HG02870 (cell line): ENCODE measurements around the gene WNT3.

Source experiments
- ATAC-seq: cut with Tn5 transposase; IDR thresholded peaks from one replicate; pipeline ENCODE4 v1.9.1; 2021; ENCODE audit warnings: mild to moderate bottlenecking, moderate library complexity; ENCODE audit not compliant: unreplicated experiment

The WNT3 gene

DNA sequence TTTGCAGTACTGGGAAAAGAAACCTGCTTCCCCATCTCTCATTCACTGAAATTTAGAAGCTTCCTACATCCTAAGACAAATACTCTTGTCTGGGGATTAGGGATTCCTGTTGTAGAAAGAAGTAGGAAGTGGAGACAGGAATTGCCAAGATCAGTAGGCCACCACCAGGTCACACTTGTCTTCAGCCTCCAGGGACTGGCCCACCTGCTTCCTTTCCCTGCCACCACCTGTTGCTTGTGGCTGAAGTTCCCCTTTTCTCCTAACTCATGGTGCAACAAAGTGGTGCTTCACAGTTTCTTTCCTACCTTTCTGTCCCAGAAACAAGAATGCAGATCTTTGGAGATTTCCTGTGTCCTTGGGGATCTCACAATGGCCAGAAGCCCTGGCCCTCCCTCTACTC is 82.4 kb downstream of the WNT3 start:
- ATAC-seq, result no peak

DNA sequence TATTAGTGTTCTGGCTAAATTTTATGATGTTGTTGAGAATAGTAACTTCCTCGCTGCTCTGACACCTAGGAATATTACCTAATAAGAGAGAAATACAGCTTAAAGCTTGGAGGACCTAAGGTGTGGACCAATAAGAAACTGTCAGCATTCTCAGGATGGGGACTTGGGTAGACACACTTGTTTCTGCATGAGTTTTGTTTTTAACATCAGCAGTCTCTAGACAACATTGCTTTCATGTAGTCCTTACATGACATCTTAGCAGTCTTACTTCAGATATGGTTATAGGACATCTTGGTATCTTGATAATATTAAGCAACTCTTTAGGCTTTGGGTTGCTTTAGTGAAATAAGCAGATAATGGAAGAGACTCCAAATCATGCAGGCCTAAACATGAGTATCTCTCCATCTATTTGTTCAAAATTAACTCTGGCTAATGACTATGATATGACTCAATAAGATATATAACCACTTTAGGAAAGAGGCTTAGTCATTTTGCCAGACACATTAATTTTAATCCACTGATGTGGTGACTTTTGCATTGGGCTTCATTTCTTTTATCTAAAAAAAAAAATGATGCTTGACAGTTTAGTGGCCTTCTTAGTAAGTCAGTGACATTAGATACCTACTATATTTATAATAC is 84.5 kb downstream of the WNT3 start:
- ATAC-seq, result no peak

DNA sequence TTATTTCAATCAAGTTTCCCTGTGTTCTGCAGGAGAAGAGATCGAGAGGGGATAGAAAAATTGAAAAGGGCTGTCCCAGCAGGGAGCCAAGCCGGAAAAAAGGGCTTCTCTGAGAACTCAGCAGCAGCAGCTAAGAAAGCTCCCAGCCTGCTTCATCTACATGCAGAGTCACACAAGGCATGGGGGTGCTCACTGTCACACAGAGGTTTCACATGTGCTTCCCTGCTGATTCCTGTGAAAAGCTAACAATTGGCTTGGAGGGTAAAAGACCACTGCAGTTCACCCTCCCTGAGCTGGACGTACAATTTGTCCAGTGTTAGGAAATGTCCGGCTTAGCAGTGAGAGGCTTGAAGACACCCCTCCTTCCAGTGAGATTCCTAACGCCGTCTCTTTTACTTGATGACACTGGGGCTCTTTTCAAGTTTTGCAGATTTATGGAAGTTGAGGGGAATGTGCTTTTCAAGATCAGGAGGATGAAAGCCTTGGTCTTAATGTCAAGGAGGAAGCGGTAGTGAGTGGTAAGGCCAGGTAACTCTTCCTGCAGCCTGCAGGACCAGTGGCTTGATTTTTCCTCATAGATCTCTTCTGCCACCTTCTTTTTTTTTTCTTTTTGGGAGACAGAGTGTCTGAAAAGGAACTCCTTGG is 85.6 kb downstream of the WNT3 start:
- ATAC-seq, result no peak

DNA sequence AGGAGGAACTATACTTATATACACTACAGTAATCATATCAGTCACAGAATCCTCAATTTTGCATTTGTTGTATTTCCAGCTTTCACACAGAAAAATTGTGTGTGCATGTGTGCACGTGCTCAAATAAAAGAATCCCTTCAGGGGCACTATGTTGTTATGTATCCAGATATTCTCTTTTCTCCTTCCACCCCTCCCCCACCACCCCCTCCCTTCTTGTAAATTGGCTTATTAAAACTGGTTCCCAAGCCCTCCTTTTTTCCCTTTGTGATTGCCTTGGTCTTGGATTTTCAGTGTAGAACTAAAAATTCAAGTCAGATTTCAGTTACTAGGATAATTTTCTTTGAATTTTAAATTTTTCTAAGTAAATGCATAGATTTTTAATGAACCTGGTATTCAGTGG is 86.3 kb downstream of the WNT3 start:
- no peak for ATAC-seq

DNA sequence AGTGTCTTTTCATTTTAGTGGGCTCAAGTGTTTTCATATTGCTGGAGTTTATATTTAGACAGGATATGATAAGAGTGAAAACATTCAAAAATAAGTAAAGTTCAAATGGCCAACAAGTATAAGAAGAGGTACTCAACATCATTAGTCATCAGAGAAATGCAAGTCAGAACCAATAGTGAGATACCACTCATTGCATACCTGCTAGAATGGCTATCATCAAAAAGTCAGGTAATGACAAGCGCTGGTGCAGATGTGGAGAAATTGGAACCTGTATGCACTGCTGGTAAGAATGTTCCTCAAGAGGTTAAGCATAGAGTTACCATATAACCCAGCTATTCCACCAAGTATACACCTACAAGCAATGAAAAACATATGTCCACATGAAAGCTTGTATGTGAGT is 87.8 kb downstream of the WNT3 start:
- ATAC-seq, result no peak

DNA sequence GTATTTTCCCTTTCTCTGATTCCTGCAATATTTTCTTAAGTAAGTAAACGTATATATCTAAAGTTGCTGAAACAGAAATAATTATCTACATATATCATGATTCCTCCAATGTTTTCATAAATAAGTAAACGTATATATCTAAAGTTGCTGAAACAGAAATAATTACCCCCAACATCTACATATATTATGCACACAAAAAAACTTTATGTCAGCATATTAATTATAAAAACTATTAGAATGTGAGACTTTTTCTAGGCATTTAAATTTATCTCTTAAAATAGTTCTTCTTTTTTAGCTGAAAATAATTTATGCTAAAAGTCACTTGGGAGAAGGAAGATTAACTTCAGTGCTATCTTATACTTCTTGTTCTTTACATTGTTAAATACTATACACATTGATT is 88.5 kb downstream of the WNT3 start:
- no peak for ATAC-seq

DNA sequence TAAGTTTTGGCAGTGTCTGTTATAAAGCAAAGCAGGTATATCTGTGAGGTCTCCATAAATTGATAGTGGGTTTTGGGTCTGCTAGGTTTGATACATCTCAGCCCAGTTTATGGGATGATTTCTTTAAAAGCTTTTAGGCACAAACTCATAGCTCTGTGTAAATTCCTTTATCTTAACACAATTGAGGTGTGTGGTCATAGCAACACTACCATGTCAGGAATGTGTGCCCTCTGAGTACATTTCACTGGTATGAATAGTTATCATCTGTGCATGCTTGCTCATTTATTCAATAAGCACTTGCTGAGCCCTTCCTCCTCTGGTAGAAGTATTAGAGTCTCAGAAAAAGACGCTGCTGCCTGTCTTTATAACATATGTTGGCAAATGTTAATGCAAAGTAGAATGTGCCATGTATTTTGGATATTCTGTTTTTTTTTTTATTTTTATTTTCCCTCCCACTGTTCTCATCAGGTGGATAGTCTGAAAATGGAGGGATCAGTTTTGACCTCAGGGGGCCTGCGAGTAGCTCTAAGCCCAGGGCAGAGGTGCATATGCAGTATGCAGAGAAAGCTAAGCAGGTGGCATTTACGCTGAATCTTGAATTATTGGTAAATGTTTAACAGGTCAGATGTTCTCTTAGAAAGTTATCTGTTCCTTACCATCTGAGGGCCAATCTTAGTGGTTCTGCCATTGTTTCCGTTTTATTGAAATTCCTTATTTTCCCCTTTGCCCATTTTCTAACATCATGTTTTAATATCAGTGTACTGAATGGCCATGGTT is 90.7 kb downstream of the WNT3 start:
- no peak for ATAC-seq

DNA sequence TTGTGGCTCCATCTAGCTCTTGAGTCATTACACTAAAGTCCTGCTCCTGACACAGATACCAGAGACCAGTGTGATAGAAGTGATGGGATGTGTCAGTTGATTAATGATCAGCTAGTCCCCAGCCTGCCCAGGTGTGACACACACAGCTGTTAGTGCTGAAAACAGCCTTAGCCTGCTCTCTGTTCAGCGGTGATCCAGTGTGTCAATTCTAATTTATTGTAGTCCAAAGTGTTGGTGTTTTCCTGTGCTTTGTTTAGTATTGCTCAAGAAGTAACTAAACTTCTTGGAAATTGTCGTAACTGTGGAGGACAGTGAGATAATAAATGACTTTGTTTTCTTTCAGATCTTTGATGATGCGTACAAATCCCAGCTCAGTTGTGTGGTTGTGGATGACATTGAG is 92.3 kb downstream of the WNT3 start:
- ATAC-seq, result no peak

DNA sequence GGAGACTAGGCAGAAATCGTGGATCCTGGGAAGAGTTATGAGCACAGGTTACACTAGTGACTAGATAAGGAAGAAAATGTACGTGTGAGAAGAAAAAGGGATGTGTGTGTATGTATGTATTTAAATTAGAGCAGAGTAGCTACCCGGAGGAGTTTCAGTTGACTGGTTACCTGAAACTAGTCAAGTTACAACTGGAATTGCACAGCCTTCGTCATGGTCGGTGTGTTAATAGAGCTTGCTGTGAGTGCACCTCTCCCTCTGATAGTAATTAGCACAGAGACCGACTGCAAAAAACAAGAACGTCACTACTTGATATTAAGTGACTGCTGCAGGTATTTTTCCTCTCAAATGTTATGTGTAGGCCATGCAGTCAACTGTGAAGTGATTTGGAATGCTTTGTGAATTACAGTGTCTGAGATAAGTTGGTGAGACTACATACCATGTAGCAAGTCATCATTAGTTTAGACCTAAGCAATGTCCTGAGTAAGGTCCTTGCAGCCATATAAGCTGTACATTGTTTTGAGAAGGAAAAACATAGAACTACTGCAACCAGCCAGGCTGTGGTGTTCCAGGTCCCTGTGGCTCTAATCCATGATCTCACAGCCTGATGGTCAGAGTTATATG is 95.7 kb downstream of the WNT3 start:
- ATAC-seq, result no peak

DNA sequence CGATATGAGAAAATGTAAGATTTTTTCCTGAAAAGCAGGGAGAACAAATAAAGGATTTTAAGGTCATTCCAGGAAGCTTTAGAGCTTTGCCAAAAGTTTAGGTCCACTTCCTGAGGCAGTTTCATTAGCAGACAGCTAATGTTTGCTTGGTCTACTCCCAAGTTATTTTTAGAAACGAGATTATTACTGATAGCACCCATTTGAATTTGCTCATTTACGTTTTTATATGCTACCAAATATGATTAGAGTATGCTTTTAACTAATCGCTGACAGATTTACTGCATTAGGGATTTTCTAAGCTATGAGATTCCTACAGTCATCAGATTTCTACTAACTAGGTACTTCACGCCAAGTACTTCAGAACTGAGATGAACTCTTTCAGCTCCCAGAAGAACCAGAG is 98.1 kb downstream of the WNT3 start:
- ATAC-seq, result no peak

DNA sequence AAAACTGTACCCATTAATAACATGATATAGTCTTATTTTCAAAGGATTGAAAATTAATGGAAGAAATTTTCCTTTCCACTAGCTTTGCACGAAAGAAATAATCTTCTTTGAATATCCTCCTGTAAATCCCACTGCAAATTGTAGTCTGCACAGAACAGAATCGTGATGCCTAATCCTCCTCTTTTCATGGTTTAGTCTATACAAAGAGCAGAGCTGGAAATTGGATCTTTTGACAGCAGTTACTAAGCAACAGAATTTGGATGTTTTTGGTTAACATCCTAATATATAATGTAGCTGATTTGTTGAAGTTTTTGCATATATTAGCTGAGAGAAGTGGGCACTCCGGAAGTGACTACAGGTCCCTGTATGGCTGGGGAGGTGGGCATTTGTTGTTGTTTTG is 98.6 kb downstream of the WNT3 start:
- ATAC-seq, result no peak

DNA sequence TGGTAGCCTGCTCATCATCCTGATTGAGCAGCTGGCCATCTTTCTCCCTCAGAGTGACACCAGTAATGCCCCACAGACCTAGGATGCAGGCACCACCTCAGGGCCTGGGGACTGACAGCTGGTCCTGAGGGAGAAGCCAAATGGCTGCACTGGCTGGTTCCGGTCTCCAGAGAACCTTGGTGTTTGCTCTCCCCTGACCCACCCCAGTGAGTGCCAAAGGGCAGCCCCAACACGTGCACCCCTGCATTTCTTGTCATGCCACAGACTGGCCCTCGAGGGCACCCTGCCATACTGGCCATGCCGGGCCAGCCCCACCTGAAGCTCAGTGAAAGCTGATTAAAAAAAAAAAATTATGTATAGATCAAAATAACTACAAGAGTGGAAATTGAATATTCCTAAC is 100.5 kb downstream of the WNT3 start:
- no peak for ATAC-seq
